Activated CD4-positive, alpha-beta T cell treated with anti-CD3 and anti-CD28 coated beads, Interleukin-2, Interleukin-4, amounts not matched to agents 100 ng/mL and 50 ng/mL, durations not matched to agents 16 hours and 8 hours (primary cell): Measurements from ENCODE around the gene YPEL2.
"Not testable (repeated sequence)": the region's sequence is repeated elsewhere in the genome, so short reads cannot be mapped to it uniquely, and the experiment has no call there.

ENCODE experiments used
- DNase-seq: peaks from one replicate; pipeline ENCODE4 v3.0.0-alpha.2; 2020; ENCODE audit warnings: low spot score

YPEL2 gene

DNA sequence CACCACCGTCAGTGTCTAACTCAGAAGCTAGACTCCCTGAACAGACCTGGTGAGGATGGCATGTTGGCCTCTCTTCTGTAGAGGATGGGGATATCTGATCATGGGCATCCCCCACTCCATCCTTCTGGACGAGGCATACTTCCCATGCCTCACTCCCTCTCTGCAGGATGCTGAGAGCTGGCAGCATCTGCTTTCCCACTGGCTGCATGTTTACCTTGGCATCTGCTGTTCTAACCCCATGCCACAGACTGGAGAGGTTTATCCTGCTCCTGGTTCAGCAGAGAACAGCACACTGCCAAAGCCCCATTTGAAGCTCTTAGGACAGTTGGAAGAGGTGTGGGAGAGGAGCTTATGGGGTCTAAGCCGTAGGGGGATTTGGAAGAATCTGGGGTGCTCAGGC is 46.0 kb downstream of the YPEL2 start:
- DNase-seq: no peak

- DNase-seq: no peak
Observed at GRCh38 chr17:59378675-59379074, 47.2 kb downstream of the YPEL2 start.

DNA sequence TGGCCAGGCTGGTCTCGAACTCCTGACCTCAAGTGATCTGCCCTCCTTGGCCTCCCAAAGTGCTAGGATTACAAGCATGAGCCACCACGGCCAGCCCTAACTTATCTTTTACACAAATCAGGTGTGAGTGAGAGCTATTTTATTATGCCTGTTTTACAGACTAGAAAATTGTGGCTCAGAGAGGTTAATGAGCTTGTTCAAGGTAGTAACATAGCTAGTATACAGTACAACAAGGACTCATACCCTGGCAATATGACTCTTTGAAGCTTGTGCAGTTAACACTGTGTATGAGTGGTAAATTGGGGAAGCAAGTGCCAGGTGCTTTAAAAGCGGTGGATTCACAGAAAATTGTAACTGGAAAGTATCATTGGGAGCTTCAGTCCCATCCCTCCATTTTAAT is 49.0 kb downstream of the YPEL2 start:
- no peak for DNase-seq

DNA sequence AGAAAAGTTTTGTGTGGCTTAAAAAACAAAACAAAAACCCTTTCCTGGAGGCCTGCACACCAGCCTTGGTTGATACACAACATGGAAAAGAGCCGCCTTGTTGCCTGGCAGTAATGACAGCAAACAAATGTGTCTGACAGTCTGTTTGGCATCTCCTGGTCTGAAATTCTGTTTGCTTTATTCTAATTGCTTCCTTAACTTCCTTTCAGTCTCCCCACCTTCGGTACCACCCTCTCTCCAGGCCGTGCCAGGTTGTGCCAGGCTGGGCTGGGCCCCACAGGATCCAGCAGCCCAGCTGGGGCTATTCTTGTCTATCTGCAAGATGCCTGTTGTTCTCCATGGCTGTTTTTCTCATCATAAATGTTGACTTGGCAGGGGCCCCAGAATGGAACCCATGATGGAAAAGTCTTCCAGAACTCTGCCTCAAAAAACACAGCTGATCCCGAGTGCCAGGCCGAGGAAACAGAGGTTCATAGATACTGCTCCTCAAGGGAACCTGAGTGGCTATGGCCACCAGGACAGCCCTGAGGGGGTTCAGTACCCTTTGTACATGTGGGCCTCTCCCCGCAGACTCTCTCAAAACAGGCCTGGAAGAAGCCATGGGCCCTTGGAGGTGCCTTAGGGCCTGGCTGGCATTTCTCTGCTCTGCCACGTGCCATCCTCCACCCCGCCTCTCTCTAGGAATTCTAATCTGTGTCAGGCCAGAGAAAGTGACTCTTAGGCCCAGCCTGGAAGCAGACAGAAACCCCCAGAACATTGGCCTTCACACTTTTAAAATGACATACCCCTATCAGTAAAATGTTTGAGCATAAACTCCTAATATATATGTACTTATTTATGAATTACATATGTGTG is 50.5 kb downstream of the YPEL2 start:
- DNase-seq: no peak

DNA sequence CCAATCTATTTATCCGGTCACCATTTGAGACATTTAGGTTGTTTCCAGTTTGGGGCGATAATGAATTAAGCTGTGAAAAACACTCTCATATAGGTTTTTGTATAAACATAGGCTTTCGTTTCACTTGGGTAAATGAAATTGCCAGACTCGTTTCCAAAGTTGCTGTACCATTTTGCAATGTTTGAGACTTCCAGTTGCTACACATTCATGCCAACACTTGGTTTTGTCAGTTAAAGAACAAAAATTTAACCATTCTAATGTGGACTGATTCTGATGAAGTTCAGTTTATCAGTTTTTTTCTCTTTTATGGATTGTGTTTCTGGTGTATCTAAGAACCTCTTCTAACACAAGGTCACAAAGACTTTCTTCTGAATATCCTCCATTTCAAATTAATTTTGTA is 52.4 kb downstream of the YPEL2 start:
- no peak for DNase-seq

DNA sequence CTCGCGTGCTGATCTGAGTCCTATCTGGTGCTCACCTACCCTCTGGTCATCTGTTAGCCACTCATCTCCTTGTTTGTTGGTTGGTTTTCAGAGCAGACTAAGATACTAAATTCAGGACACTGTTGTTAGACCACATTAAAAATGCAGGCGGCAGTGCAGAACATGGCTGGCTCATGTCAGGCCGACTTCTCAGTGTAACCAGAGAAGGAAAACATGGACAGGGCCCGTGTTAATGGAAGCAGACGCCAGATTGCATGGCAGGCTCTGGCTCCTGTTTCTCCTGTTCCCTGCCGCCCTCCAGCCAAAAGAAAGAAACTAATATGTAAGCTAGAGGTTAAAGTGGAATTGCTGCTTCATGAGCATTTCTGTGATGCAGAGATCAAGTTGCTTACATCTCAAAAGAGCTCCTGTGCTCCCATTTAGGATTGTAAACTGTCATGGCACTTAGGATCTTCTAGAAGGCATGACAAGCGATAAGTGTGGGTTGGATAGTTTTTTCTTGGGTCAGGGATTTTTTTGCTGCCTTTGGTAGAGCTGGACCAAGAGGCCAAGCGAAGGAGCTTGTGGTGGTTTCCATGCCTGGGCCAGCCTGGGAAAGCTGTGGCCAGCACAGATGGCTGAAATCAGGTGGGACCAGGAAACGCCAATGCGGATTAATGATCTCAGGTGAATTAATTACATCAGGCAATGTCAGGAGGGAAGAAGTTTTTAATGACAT is 56.1 kb downstream of the YPEL2 start:
- DNase-seq: no peak

- DNase-seq: no peak
Observed at GRCh38 chr17:59388069-59388556, 56.7 kb downstream of the YPEL2 start.

DNA sequence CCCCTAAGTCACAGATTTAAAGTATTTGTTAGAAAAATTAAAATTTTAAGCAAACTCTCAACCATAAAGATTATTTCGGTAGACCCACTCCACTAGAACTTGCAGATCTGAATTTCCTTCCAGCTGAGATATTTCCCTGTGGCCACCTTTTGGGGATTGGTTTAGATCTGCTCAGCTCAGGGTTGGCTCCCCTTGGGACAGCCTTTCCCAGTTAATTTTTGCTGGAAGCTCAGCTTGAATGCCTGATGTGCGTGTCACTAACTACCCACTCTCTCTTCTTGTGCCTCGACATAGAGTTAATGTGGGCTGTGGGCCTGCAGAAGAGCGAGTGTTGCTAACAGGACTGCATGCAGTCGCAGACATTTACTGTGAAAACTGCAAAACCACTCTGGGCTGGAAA is 57.6 kb downstream of the YPEL2 start:
- no peak for DNase-seq

- no peak for DNase-seq
Observed at GRCh38 chr17:59391021-59391420, 59.6 kb downstream of the YPEL2 start.

- DNase-seq: no peak
Observed at GRCh38 chr17:59392973-59393679, 61.7 kb downstream of the YPEL2 start.

- not testable (repeated sequence) for DNase-seq
Observed at GRCh38 chr17:59393742-59394410, 62.4 kb downstream of the YPEL2 start.

DNA sequence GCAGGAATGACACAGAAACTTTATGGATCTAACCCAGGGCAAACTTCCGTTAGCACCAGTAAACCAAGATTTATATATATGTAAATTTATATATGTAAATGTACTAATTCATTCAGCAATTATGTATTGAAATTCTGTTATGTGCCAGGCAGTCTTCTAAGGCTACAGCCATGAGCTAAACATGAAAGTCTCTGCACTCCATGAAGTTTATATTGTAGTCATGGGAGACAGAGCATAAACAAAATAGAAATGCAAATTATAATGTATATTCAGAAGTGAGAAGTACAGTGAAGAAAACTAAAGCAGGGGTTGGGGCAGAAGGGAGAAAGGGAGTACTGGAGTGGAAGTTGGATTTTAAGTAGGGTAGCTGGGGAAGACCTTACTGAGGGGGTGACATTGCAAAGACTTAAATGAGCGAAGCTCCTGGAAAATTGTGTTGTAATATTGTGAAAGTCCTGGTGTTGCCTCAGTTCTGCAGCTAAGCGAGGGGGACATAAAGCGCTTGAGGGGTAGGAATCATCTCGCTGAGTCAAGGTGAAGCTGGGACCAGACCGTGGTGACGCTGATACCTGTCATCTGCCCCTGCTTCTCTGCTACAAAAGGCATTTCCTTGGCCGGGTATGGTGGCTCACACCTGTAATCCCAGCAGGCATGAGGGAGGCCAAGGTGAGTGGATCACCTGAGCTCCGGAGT is 64.8 kb downstream of the YPEL2 start:
- DNase-seq: no peak

DNA sequence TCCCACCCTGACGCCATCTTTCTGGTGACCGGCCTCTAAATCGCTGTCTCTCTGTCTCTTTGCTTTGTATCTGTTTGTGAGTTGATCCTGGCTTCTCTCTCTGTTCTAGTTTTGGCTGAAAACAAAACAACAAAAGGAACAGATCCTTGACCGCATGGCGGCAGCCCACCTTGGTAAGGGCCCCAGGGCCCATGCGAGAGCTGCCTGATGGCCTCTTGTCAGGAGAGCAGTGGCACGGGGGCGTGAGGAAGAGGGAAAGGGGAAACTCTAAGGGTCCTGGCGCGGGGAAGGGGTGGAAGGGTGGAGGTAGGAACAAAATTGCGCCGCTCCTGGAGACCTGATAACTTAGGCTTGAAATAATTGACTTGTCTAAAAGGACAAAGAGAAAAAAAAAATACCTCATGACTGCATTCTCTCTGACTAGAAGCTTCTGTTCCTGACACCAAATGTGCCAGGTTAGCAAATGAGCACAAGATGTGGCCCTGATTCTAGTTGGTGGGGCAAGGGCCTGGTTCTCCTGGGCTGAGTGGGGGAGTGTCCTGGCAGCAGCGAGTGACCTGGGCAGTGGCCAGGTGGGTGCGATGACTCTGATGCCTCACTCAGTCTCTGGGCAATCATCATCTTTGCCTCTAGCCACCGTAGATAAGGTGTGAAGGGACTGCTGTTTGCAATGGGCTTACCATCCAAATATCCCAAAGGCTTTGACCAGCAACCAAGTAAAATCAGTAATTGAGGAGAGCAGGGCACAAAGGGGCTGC is 66.0 kb downstream of the YPEL2 start:
- no peak for DNase-seq

GRCh38 chr17:59399914-59400313 is 68.5 kb downstream of the YPEL2 start:
- DNase-seq: no peak

GRCh38 chr17:59400858-59401257 is 69.4 kb downstream of the YPEL2 start:
- DNase-seq: no peak

GRCh38 chr17:59401274-59401673 is 69.8 kb downstream of the YPEL2 start:
- no peak for DNase-seq

DNA sequence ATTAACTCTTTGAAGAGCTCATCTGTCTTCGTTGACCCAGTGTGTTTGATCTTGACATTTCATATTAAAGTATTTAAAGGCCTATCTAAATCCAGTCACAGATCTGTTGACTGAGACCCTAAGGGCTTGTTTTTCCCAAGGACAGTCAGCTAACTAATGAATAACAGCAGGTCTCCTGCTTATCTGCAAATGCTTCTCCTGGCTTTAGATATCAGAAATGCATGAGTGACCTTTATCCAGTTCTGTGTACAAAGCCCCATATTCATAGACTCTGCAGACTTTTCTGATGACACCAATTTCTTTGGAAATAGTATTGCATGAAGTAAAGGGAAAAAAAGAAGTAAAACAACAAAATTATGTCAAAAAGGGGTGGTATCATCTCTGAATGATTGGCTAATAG is 70.3 kb downstream of the YPEL2 start:
- DNase-seq: no peak

DNA sequence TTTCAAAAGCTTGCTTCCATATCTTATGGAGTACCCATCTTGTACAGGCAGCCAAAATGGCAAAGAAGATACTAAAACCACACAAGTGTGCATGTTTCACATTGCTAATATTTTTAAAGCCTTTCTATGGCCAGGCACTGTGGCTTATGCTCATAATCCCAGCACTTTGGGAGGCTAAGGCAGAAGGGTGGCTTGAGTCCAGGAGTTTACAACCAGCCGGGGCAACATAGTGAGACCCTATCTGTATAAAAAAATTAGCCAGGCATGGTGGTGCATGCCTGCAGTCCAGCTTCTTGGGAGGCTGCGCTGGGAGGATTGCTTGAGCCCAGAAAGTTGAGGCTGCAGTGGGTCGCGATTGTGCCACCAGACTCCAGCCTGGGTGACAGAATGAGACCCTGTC is 71.3 kb downstream of the YPEL2 start:
- DNase-seq: no peak

- DNase-seq: no peak
Observed at GRCh38 chr17:59404471-59404870, 73.0 kb downstream of the YPEL2 start.

DNA sequence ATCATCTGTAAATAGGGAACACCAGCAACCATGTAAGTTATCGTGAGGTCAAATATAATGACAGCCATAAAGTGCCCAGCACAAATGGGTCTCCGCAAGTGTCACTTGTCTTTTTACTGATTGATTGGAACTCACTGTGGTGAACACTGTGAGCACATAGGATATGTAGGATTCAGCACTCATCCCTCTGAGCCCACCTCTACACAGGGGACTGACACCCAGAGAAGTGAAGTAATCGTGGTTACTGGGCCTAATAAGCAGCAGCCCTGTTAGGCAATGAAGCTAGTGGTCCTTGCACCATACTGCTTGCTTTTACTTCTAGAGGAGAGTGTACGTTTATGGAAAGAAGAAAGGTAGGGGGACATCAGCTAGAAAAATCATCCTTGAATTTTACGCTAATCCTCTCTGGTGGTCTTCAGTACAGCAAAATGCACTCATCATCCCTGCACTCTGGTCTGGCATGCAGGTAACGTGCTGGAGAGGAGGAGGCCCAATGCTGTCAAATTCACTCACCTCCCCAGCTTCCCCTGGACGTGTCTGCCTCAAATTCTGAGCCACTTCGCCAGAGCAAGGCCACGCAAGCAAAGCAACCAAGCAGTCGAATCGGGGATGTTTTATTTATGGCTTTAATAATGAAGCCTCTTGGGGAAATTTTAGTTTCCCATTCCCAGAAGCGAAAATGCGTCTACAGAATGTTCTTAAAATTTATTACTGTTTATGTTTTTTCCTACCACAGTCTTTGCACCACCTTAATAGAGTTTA is 74.7 kb downstream of the YPEL2 start:
- no peak for DNase-seq
